Glomerular endothelial cell (primary cell): ENCODE data around the gene STK38. TPM values are rescaled to one million over a fixed set of nuclear protein-coding genes. Genes with fewer than 3 reads are reported as not detected.

ENCODE experiments used
- DNase-seq: peaks from one replicate; pipeline ENCODE4 v3.0.0-alpha.2; 2011; ENCODE audit warnings: low read depth, low spot score; ENCODE audit errors: extremely low read depth
- total RNA-seq: library from RNA; depleted of rRNA; stranded (reverse); fragments of >200 nt; gene quantifications from 2 replicates; pipeline ENCODE4 v1.2.3, GENCODE V29; 2015

STK38 gene
- total RNA-seq, 1 donor from 2014 or later = 27.0 TPM

- DNase-seq = no peak
Measured at GRCh38 chr6:36524871-36525270, 22.4 kb downstream of the STK38 start.

GRCh38 chr6:36523936-36524499 is 23.3 kb downstream of the STK38 start:
- no peak for DNase-seq

GRCh38 chr6:36523451-36523850 is 23.8 kb downstream of the STK38 start:
- no peak for DNase-seq

GRCh38 chr6:36519352-36519751 is 27.9 kb downstream of the STK38 start:
- DNase-seq = no peak

- DNase-seq = no peak
Measured at GRCh38 chr6:36517408-36517807, 29.9 kb downstream of the STK38 start.

GRCh38 chr6:36516988-36517387 is 30.3 kb downstream of the STK38 start:
- no peak for DNase-seq

GRCh38 chr6:36516559-36516958 is 30.7 kb downstream of the STK38 start:
- no peak for DNase-seq

- no peak for DNase-seq
Measured at GRCh38 chr6:36515844-36516243, 31.4 kb downstream of the STK38 start.

- no peak for DNase-seq
Measured at GRCh38 chr6:36514554-36515456, 32.5 kb downstream of the STK38 start.

- no peak for DNase-seq
Measured at GRCh38 chr6:36510365-36510764, 36.9 kb downstream of the STK38 start.

GRCh38 chr6:36508532-36508931 is 38.7 kb downstream of the STK38 start:
- DNase-seq = no peak

GRCh38 chr6:36506611-36507010 is 40.7 kb downstream of the STK38 start:
- DNase-seq = no peak

- DNase-seq = no peak
Measured at GRCh38 chr6:36505744-36506534, 41.3 kb downstream of the STK38 start.

GRCh38 chr6:36504982-36505381 is 42.3 kb downstream of the STK38 start:
- no peak for DNase-seq

GRCh38 chr6:36504181-36504580 is 43.1 kb downstream of the STK38 start:
- DNase-seq = no peak

- no peak for DNase-seq
Measured at GRCh38 chr6:36501686-36502085, 45.6 kb downstream of the STK38 start.

- DNase-seq = no peak
Measured at GRCh38 chr6:36499918-36500317, 47.4 kb downstream of the STK38 start.

GRCh38 chr6:36495086-36495485 is 52.2 kb downstream of the STK38 start:
- no peak for DNase-seq

GRCh38 chr6:36493859-36494258 is 53.4 kb downstream of the STK38 start:
- no peak for DNase-seq

- DNase-seq = no peak
Measured at GRCh38 chr6:36493319-36493718, 54.0 kb downstream of the STK38 start.

GRCh38 chr6:36492621-36493020 is 54.7 kb downstream of the STK38 start:
- no peak for DNase-seq

- no peak for DNase-seq
Measured at GRCh38 chr6:36492092-36492491, 55.2 kb downstream of the STK38 start.
